ENCODE measurements around the gene TAL2. TPM values are rescaled to one million over a fixed set of nuclear protein-coding genes. Genes with fewer than 3 reads are reported as not detected.

Gene TAL2
- total RNA-seq (2014; rRNA removed) = not detected in 2 replicates
- polyA plus RNA-seq (2012) = not detected

- no peak for DNase-seq (ENCODE audit: low read depth)
These were observed at the start of gene TAL2 for GRCh38 chr9:105662184-105663104. Gene TAL2 (plus strand): TSS chr9:105662457. CDS start chr9:105662497, 40 bp downstream.

GRCh38 chr9:105621001-105621400 is 41.3 kb upstream of the TAL2 start:
- DNase-seq (ENCODE audit: low read depth) = no peak

- no peak for DNase-seq (ENCODE audit: low read depth)
These were observed 37.2 kb upstream of the TAL2 start for GRCh38 chr9:105625088-105625487.

GRCh38 chr9:105632807-105633206 is 29.4 kb upstream of the TAL2 start:
- peak; percentile 49 for DNase-seq (ENCODE audit: low read depth)

GRCh38 chr9:105633411-105633810 is 28.8 kb upstream of the TAL2 start:
- DNase-seq (ENCODE audit: low read depth) = peak; percentile 92

- DNase-seq (ENCODE audit: low read depth) = no peak
These were observed 25.9 kb upstream of the TAL2 start for GRCh38 chr9:105636331-105636730.

GRCh38 chr9:105637787-105638395 is 24.4 kb upstream of the TAL2 start:
- DNase-seq (ENCODE audit: low read depth) = no peak

GRCh38 chr9:105639936-105640335 is 22.3 kb upstream of the TAL2 start:
- no peak for DNase-seq (ENCODE audit: low read depth)

GRCh38 chr9:105643795-105644194 is 18.5 kb upstream of the TAL2 start:
- DNase-seq (ENCODE audit: low read depth) = no peak

- no peak for DNase-seq (ENCODE audit: low read depth)
These were observed 15.2 kb upstream of the TAL2 start for GRCh38 chr9:105646879-105647594.

- no peak for DNase-seq (ENCODE audit: low read depth)
These were observed 14.5 kb upstream of the TAL2 start for GRCh38 chr9:105647595-105648349.

GRCh38 chr9:105651806-105652205 is 10.5 kb upstream of the TAL2 start:
- no peak for DNase-seq (ENCODE audit: low read depth)

- no peak for DNase-seq (ENCODE audit: low read depth)
These were observed 5.9 kb upstream of the TAL2 start for GRCh38 chr9:105656131-105656921.

- DNase-seq (ENCODE audit: low read depth) = no peak
These were observed 3.9 kb upstream of the TAL2 start for GRCh38 chr9:105658351-105658750.

GRCh38 chr9:105661011-105661410 is 1.2 kb upstream of the TAL2 start:
- no peak for DNase-seq (ENCODE audit: low read depth)

- no peak for DNase-seq (ENCODE audit: low read depth)
These were observed 1.7 kb downstream of the TAL2 start for GRCh38 chr9:105663914-105664313.

- no peak for DNase-seq (ENCODE audit: low read depth)
These were observed 5.6 kb downstream of the TAL2 start for GRCh38 chr9:105667867-105668266.

GRCh38 chr9:105670315-105670714 is 8.1 kb downstream of the TAL2 start:
- DNase-seq (ENCODE audit: low read depth) = no peak

GRCh38 chr9:105670775-105671174 is 8.5 kb downstream of the TAL2 start:
- DNase-seq (ENCODE audit: low read depth) = no peak

GRCh38 chr9:105672711-105673234 is 10.5 kb downstream of the TAL2 start:
- DNase-seq (ENCODE audit: low read depth) = no peak
